OCI-LY7 (cell line): ENCODE results near the gene TIFAB.

Source experiments
- EZH2phosphoT487 ChIP-seq: fragments of 200-600 bp; sonication (generic); IDR thresholded peaks from 2 replicates; pipeline ENCODE4 v1.6.1; 2018; ENCODE audit warnings: low read depth, borderline replicate concordance, mild to moderate bottlenecking, mixed run types, antibody characterized with exemption, low read length, moderate library complexity, mixed read lengths
- TF ChIP-seq, protein P1 (sequence below): fragments of 200-600 bp; sonication (generic); conservative IDR thresholded peaks from 2 replicates; pipeline ENCODE4 v1.5.1; 2014; ENCODE audit warnings: mild to moderate bottlenecking, antibody characterized with exemption, low read length, moderate library complexity, mixed read lengths

GRCh38 chr5:135497971-135498636 lies 46.0 kb upstream of the TIFAB start:
- TF ChIP-seq, protein P1, sequence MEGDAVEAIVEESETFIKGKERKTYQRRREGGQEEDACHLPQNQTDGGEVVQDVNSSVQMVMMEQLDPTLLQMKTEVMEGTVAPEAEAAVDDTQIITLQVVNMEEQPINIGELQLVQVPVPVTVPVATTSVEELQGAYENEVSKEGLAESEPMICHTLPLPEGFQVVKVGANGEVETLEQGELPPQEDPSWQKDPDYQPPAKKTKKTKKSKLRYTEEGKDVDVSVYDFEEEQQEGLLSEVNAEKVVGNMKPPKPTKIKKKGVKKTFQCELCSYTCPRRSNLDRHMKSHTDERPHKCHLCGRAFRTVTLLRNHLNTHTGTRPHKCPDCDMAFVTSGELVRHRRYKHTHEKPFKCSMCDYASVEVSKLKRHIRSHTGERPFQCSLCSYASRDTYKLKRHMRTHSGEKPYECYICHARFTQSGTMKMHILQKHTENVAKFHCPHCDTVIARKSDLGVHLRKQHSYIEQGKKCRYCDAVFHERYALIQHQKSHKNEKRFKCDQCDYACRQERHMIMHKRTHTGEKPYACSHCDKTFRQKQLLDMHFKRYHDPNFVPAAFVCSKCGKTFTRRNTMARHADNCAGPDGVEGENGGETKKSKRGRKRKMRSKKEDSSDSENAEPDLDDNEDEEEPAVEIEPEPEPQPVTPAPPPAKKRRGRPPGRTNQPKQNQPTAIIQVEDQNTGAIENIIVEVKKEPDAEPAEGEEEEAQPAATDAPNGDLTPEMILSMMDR, result no peak
- TF ChIP-seq EZH2phosphoT487, result no peak
